GM21737 (cell line): Measurements from ENCODE around the gene PCDHB7.
"Not testable (repeated sequence)": the region's sequence is repeated elsewhere in the genome, so short reads cannot be mapped to it uniquely, and the experiment has no call there.

Experiments
- ATAC-seq: cut with Tn5 transposase; IDR thresholded peaks from one replicate; pipeline ENCODE4 v1.9.1; 2021; ENCODE audit warnings: mild to moderate bottlenecking, moderate library complexity; ENCODE audit not compliant: unreplicated experiment

Gene PCDHB7

DNA sequence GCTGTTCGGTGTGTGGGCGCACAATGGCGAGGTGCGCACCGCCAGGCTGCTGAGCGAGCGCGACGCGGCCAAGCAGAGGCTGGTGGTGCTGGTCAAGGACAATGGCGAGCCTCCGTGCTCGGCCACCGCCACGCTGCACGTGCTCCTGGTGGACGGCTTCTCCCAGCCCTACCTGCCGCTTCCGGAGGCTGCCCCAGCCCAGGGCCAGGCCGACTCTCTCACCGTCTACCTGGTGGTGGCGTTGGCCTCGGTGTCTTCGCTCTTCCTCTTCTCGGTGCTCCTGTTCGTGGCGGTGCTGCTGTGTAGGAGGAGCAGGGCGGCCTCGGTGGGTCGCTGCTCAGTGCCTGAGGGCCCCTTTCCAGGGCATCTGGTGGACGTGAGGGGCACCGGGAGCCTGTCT, 7.4 kb downstream of the PCDHB7 start:
- not testable (repeated sequence) for ATAC-seq

DNA sequence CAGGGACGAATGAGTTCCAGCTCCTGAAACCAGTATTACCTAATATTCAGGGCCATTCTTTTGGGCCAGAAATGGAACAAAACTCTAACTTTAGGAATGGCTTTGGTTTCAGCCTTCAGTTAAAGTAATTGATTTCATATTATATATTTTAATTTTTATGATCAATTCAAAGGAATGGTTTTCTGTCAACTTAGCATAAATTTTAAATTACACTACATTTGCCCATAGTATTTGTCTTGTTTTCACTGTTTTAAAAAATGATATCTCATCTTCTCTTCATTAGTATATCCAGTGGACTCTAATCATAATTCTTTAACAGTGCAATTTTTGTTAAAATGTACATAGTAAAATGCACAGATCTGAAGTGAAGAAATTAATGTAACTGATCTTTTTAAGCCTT, 7.9 kb downstream of the PCDHB7 start:
- no peak for ATAC-seq

DNA sequence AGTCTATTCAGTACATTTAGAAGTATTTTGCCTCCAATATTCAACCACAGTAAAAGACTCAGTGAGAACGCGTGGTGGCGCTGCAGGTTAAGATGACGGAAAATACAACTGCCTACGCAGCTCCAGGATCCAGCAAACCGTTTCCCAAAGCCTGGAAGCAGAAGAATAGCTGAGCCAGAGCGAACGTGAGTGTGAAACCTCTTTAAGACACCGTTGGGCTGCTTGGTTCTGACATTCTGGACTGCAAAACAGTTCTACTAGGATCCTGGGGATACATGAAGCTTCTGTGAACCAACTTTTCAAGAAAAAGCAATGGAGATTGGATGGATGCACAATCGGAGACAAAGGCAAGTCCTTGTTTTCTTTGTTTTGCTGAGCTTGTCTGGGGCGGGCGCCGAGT, 9.8 kb downstream of the PCDHB7 start, which contains the start of gene PCDHB16:
Gene PCDHB16 (plus strand): TSS at position 140 of the 400 bp plus-strand sequence. CDS start 173 bp downstream, at position 313.
- no peak for ATAC-seq

DNA sequence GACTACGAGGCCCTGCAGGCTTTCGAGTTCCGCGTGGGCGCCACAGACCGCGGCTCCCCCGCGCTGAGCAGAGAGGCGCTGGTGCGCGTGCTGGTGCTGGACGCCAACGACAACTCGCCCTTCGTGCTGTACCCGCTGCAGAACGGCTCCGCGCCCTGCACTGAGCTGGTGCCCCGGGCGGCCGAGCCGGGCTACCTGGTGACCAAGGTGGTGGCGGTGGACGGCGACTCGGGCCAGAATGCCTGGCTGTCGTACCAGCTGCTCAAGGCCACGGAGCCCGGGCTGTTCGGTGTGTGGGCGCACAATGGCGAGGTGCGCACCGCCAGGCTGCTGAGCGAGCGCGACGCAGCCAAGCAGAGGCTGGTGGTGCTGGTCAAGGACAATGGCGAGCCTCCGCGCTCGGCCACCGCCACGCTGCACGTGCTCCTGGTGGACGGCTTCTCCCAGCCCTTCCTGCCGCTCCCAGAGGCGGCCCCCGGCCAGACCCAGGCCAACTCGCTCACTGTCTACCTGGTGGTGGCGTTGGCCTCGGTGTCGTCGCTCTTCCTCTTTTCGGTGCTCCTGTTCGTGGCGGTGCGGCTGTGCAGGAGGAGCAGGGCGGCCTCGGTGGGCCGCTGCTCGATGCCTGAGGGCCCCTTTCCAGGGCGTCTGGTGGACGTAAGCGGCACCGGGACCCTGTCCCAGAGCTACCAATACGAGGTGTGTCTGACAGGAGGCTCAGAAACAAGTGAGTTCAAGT, 11.8 kb downstream of the PCDHB7 start:
- not testable (repeated sequence) for ATAC-seq

DNA sequence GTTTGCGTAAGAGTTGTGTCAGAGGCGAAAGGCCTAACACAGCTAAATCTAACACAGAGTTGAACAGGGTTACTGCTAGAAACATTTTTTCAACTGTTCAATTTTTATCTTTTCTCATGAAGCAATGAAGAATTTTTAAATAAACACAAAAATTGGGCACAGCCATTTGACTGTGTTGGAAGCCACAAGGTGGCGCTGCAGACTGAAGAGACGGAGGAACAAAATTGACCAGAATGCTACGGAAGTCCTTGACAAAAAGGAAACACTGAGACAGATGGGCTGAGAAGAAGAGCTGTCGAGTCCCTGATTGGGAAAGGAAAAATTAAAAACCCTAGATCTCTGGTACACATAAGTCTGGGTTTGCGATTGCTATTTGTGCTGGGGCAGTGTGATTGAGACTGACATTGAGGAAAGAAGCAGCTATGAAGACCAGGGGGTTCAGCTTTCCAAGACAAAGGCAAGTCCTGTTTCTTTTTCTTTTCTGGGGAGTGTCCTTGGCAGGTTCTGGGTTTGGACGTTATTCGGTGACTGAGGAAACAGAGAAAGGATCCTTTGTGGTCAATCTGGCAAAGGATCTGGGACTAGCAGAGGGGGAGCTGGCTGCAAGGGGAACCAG, 14.6 kb downstream of the PCDHB7 start, which contains the start of gene PCDHB9:
Gene PCDHB9 (plus strand): TSS at position 265 of the 616 bp plus-strand sequence. CDS start 158 bp downstream, at position 423.
- ATAC-seq, result no peak

DNA sequence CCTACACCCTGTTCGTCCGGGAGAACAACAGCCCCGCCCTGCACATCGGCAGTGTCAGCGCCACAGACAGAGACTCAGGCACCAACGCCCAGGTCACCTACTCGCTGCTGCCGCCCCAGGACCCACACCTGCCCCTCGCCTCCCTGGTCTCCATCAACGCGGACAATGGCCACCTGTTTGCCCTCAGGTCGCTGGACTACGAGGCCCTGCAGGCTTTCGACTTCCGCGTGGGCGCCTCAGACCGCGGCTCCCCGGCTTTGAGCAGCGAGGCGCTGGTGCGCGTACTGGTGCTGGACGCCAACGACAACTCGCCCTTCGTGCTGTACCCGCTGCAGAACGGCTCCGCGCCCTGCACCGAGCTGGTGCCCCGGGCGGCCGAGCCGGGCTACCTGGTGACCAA, 16.2 kb downstream of the PCDHB7 start:
- ATAC-seq, result not testable (repeated sequence)

DNA sequence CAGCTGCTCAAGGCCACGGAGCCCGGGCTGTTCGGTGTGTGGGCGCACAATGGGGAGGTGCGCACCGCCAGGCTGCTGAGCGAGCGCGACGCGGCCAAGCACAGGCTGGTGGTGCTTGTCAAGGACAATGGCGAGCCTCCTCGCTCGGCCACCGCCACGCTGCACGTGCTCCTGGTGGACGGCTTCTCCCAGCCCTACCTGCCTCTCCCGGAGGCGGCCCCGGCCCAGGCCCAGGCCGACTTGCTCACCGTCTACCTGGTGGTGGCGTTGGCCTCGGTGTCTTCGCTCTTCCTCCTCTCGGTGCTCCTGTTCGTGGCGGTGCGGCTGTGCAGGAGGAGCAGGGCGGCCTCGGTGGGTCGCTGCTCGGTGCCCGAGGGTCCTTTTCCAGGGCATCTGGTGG, 16.7 kb downstream of the PCDHB7 start:
- ATAC-seq, result not testable (repeated sequence)

DNA sequence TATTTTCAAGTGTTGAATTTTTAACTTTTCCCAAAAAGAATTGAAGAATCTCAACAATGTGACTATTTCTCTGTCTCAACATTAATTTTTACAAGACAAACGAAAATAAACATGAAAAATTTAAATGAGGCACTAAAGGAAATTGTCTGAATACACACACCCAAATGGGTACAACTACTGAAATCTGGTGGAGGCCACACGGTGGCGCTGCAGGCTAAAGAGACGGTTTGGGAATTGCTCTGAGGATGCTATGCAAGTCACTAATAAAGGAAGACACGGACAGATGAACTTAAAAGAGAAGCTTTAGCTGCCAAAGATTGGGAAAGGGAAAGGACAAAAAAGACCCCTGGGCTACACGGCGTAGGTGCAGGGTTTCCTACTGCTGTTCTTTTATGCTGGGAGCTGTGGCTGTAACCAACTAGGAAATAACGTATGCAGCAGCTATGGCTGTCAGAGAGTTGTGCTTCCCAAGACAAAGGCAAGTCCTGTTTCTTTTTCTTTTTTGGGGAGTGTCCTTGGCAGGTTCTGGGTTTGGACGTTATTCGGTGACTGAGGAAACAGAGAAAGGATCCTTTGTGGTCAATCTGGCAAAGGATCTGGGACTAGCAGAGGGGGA, 19.8 kb downstream of the PCDHB7 start, which contains the start of gene PCDHB10:
Gene PCDHB10 (plus strand): TSS at position 244 of the 616 bp plus-strand sequence. CDS start 200 bp downstream, at position 444.
- no peak for ATAC-seq

DNA sequence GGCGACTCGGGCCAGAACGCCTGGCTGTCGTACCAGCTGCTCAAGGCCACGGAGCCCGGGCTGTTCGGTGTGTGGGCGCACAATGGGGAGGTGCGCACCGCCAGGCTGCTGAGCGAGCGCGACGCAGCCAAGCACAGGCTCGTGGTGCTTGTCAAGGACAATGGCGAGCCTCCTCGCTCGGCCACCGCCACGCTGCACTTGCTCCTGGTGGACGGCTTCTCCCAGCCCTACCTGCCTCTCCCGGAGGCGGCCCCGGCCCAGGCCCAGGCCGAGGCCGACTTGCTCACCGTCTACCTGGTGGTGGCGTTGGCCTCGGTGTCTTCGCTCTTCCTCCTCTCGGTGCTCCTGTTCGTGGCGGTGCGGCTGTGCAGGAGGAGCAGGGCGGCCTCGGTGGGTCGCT, 21.9 kb downstream of the PCDHB7 start:
- not testable (repeated sequence) for ATAC-seq

DNA sequence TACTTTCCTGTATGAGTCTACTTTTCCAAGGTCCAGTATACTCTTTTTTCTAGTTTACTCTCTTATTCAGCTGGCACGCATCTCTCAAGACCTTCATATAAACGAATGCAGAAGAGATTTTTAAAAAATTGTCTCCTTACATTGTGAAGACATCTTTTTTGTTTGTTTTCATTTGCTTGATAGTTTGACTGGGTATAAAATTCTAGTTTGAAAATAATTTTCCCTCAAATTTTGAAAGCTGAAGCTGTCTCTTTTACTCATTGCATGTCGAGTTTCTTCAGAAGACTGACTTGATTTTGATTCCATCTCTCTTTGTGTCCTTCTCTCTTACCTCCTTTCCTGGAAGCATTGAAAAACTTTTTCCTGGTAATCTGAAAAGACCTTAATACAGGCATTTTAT, 23.9 kb downstream of the PCDHB7 start:
- ATAC-seq, result no peak

DNA sequence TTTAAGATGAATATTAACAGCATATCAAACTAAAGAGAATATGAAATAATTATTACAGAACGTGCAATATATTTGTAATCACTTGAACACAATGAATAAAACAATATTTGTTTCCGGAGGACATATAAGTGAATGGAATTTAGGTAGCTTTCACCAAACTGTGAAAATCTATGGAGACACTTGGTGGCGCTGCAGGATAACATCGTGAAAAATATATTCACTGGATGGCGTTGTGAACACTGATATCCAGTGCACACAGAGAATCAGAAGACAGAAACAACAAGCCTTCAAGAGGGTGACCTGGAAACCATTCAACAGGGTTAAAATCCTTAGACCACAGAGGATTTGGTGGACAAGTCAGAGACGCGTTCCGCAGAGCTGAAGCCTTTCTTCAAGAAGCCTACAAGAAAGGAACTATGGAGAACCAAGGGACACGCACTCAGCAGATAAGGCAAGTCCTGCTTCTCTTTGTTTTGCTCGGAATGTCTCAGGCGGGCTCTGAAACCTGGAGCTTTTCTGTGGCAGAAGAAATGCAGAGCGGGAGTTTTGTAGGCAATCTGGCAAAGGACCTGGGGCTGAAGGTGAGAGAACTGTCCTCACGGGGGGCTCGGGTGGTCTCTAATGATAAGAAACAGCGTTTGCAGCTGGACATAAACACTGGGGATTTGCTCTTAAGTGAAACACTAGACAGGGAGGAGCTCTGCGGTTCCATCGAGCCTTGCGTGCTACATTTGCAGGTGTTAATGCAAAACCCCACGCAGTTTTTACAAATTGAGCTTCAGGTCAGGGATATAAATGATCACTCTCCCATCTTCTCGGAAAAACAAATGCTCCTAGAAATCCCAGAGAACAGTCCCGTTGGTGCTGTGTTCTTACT, 27.2 kb downstream of the PCDHB7 start, which contains the start of gene PCDHB11:
Gene PCDHB11 (plus strand): TSS at position 269 of the 877 bp plus-strand sequence. CDS start 148 bp downstream, at position 417.
- ATAC-seq, result no peak

DNA sequence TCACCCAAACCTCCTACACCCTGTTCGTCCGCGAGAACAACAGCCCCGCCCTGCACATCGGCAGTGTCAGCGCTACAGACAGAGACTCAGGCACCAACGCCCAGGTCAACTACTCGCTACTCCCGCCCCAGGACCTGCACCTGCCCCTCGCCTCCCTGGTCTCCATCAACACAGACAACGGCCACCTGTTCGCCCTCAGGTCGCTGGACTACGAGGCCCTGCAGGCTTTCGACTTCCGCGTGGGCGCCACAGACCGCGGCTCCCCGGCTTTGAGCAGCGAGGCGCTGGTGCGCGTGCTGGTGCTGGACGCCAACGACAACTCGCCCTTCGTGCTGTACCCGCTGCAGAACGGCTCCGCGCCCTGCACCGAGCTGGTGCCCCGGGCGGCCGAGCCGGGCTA, 28.7 kb downstream of the PCDHB7 start:
- ATAC-seq, result not testable (repeated sequence)

DNA sequence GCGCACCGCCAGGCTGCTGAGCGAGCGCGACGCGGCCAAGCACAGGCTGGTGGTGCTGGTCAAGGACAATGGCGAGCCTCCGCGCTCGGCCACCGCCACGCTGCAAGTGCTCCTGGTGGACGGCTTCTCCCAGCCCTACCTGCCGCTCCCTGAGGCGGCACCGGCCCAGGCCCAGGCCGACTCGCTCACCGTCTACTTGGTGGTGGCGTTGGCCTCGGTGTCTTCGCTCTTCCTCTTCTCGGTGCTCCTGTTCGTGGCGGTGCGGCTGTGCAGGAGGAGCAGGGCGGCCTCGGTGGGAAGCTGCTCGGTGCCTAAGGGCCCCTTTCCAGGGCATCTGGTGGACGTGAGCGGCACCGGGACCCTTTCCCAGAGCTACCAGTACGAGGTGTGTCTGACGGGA, 29.2 kb downstream of the PCDHB7 start:
- ATAC-seq, result not testable (repeated sequence)

DNA sequence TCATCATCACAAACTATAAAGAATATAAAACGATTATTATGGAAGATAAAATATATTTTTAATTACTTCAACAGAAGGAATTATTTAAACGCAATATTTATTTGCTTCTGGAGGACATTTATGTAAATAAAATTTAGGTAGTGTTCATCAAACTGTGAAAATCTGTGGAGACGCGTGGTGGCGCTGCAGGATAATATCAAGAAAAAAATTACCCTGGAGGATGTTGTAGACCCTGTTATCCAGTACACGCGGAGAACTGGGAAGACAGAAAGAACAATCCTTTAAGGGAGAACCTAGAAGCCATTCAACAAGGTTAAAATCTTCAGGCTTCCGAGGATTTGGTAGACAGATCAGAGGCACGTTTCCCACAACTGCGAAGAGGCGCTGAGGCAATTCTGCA, 36.0 kb downstream of the PCDHB7 start, which contains the start of gene PCDHB12:
Gene PCDHB12 (plus strand): TSS at position 242 of the 400 bp plus-strand sequence. CDS start 189 bp downstream, outside the sequence.
- ATAC-seq, result no peak

DNA sequence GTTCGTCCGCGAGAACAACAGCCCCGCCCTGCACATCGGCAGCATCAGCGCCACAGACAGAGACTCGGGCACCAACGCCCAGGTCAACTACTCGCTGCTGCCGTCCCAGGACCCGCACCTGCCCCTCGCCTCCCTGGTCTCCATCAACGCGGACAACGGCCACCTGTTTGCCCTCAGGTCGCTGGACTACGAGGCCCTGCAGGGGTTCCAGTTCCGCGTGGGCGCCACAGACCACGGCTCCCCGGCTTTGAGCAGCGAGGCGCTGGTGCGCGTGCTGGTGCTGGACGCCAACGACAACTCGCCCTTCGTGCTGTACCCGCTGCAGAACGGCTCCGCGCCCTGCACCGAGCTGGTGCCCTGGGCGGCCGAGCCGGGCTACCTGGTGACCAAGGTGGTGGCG, 37.8 kb downstream of the PCDHB7 start:
- ATAC-seq, result not testable (repeated sequence)

DNA sequence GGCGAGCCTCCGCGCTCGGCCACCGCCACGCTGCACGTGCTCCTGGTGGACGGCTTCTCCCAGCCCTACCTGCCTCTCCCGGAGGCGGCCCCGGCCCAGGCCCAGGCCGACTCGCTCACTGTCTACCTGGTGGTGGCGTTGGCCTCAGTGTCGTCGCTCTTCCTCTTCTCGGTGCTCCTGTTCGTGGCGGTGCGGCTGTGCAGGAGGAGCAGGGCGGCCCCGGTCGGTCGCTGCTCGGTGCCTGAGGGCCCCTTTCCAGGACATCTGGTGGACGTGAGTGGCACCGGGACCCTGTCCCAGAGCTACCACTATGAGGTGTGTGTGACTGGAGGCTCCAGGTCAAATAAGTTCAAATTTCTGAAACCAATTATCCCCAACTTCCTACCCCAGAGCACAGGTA, 38.4 kb downstream of the PCDHB7 start:
- not testable (repeated sequence) for ATAC-seq

DNA sequence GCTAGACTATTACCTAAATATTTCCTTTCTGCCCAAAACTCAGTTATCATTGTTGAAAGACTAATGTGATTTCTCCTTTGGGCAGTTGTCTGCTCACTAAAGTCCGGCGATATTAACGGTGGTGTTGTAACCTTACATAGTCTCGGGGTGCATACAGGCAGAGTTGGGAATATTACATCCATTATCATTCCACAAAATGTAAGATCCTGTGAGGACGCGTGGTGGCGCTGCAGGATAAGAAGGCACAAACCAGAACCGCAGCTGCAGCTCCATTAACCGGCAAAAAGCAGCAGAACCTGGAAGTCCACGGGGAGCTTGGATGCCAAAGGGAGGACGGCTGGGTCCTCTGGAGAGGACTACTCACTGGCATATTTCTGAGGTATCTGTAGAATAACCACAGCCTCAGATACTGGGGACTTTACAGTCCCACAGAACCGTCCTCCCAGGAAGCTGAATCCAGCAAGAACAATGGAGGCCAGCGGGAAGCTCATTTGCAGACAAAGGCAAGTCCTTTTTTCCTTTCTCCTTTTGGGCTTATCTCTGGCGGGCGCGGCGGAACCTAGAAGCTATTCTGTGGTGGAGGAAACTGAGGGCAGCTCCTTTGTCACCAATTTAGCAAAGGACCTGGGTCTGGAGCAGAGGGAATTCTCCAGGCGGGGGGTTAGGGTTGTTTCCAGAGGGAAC, 41.4 kb downstream of the PCDHB7 start, which contains the start of gene PCDHB13:
Gene PCDHB13 (plus strand): TSS at position 264 of the 684 bp plus-strand sequence. CDS start 205 bp downstream, at position 469.
- ATAC-seq, result not testable (repeated sequence)

DNA sequence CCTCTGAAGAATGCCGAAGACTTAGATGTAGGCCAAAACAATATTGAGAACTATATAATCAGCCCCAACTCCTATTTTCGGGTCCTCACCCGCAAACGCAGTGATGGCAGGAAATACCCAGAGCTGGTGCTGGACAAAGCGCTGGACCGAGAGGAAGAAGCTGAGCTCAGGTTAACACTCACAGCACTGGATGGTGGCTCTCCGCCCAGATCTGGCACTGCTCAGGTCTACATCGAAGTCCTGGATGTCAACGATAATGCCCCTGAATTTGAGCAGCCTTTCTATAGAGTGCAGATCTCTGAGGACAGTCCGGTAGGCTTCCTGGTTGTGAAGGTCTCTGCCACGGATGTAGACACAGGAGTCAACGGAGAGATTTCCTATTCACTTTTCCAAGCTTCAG, 42.1 kb downstream of the PCDHB7 start:
- not testable (repeated sequence) for ATAC-seq

DNA sequence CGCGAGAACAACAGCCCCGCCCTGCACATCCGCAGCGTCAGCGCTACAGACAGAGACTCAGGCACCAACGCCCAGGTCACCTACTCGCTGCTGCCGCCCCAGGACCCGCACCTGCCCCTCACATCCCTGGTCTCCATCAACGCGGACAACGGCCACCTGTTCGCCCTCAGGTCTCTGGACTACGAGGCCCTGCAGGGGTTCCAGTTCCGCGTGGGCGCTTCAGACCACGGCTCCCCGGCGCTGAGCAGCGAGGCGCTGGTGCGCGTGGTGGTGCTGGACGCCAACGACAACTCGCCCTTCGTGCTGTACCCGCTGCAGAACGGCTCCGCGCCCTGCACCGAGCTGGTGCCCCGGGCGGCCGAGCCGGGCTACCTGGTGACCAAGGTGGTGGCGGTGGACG, 43.1 kb downstream of the PCDHB7 start:
- not testable (repeated sequence) for ATAC-seq

DNA sequence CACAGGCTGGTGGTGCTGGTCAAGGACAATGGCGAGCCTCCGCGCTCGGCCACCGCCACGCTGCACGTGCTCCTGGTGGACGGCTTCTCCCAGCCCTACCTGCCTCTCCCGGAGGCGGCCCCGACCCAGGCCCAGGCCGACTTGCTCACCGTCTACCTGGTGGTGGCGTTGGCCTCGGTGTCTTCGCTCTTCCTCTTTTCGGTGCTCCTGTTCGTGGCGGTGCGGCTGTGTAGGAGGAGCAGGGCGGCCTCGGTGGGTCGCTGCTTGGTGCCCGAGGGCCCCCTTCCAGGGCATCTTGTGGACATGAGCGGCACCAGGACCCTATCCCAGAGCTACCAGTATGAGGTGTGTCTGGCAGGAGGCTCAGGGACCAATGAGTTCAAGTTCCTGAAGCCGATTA, 43.6 kb downstream of the PCDHB7 start:
- ATAC-seq, result not testable (repeated sequence)
